GM21576 (cell line): ENCODE measurements around the gene SH3PXD2B.

Source experiments
- ATAC-seq: cut with Tn5 transposase; IDR thresholded peaks from one replicate; pipeline ENCODE4 v1.9.1; 2021; ENCODE audit warnings: mild to moderate bottlenecking, moderate library complexity; ENCODE audit not compliant: unreplicated experiment

SH3PXD2B gene

GRCh38 chr5:172437445-172438318, 16.6 kb downstream of the SH3PXD2B start:
- ATAC-seq, result no peak

DNA sequence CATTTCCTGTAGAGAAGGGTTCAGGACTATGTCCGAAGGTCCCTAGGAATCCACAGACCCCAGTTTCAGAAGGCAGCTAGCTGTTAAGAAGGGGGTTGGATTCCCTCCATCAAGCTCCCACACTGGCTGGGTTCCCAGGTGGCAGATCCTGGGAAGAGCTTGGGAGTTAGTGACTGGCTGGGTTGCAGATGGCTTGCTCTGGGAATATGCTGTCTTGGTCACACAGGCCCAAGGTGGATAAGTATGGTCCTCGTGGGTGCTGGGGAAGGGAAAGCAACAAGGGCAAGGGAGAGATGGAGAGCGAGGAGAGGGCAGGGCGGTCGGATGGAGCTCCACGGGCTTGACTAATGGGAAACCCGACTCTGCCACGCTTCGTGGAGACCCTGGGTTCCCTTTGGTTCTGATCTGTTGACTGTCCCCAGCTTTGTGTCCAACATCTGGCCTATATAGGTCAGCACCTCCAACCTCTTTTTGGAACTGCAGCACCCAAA, 17.4 kb downstream of the SH3PXD2B start:
- ATAC-seq, result no peak

DNA sequence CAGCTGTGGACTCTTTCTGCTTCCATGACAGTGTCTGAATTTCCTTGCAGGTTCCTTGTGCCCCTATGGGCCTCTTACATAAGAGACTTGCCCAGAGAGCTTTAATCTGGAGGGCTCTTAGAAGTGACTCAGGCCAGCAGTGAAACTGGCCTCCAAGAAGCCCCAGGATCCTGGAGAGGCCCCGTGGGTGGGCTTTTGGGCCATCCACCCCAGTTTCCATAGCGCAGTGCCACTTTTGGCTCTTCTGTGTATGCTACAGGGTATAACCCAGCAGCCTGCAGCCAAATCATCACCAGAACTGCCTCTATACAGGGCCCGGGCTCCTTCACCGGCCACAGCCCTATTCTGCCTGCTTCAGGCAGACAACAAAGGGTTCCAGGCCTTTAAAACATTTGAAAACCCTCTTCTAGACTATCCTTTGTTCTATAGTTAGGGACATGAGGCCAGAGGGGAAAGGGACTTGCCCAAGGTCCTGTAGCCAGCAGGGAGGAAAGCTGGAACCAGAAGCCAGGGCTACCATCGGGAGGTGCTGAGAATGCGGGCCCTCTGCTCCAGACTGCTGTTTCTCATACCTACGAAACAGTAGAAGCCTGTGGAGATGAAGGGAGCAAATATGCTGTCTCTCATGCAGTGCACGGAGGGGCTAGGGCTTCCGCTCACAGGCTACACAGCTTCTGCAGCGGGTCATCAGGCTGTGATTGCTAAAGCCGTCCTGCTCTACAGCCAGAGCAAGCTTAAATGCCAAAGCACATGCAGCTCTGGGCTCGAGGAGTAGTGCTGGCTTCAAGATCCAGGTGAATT, 18.0 kb downstream of the SH3PXD2B start:
- ATAC-seq, result no peak

GRCh38 chr5:172435362-172436077, 18.8 kb downstream of the SH3PXD2B start:
- ATAC-seq, result no peak

DNA sequence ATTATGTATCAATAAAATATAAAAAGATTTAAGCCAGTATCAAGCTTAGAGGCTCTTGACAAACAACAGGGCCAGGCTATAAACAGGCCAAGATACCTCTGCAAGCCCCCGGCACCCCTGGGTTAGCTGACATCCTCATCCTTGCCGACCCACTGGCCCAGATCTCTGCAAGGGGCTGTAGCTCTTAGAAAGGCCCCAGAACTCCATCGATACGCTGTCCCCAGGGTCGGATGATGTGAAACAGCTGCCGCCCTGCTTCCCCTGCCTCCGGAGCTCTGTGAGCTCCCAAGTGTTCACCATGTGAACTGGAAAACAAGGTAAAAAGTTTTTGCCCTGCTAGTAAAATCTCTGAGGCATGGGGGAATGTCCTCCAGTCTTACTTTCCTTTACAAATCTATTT, 20.1 kb downstream of the SH3PXD2B start:
- no peak for ATAC-seq

DNA sequence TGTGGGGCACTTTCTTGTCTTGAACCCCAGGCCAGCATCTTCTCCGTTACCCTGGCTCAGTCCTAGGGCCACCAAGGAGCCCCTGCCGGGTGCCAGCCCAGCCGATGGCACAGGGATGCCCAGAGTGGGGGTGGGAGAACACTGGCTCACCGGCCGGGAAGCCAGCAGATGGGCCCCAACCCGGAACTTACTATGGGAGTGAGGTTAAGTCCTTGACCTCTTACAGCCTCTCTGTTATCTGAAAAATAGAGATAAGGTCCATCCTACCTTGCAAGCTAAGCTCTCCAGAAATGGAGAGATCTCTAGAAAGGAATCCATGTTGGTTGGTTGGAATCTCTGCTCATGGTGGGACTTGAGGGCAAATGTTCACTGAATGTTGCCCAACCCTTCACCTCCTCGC, 20.8 kb downstream of the SH3PXD2B start:
- ATAC-seq, result no peak

DNA sequence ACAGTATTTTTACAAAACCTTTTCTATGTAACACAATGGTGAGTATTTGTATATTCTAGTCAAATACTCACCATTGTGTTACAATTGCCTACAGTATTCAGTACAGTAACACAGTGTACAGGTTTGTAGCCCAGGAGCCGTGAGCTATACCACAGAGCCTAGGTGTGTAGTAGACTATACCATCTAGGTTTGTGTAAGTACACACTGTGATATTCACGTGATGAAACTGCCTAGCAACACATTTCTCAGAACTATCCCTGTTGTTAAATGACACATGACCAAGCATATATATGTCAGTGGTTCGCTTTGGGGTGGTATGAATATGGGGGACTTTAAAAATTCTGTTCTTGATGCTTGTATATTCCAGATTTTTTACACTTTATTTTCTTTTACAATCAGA, 21.3 kb downstream of the SH3PXD2B start:
- ATAC-seq, result no peak

- no peak for ATAC-seq
These were observed 24.0 kb downstream of the SH3PXD2B start for GRCh38 chr5:172430354-172430753.

DNA sequence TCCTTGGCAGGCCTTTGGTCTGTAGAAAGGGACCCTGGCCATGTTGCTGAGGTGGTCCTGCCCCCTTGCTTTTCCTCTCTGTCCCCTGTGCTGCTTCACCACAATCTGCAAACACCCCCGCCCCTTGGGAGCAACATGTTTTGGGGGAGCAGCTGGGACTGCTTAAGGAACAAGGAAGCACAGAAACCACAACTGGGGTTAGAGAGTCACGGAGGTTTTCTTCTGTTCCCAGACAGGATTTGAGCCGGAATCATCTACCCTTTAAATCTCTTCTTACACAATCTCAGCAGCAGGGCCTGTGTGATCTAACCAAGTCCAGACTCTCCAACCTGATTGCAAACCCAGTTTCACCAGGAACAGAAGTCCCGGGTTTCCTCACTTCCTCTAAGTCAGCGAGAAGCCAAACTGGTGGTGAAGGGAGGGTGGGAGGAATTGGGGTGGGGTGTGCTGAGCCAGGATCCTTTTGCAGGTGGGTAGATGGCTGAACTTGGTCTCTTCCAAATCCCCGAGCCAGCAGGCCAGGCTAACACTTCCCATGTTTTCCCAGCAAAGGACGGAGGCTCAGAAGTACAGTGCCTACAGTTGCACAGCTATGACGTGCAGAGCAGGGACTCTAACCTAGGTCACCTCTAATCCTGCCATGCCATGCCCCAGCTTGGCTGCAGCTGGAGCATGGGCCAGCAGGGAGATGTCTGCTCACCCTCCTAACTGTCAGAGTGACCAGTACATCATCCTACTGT, 25.0 kb downstream of the SH3PXD2B start:
- ATAC-seq, result no peak

- no peak for ATAC-seq
These were observed 25.8 kb downstream of the SH3PXD2B start for GRCh38 chr5:172428224-172429166.

DNA sequence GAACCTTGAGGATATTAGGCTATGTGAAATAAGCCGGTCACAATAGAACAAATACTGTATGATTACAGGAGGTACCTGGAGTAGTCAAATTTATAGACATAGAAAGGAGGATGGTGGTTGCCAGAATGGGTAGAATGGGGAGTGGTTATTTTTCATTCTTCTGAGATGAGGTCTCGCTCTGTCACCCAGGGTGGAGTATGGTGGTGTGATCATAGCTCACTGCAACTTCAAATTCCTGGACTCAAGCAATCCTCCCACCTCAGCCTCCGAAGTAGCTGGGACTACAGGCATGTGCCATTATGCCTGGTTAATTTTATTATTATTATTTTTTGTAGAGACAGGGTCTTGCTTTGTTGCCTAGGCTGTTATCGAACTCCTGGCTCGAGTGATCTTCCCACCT, 27.1 kb downstream of the SH3PXD2B start:
- no peak for ATAC-seq

DNA sequence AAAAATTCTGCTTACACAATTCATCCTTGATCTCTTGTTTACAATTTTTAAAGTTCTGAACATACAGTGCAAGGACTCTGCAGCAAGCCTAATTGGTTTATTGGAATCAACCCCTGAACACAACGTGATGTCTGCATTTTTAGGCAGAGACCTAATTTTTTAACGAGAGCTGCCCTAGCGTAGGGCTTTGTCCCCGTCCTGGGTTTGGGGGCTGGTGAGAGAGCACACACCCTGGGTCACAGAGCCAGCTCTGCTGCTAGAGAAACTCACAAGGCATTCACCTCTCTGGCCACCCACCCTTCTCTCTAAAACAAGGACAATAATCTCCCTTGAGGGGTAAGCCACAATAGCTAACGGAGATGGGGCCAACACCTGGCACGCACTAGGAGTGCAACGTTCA, 28.2 kb downstream of the SH3PXD2B start:
- ATAC-seq, result no peak

DNA sequence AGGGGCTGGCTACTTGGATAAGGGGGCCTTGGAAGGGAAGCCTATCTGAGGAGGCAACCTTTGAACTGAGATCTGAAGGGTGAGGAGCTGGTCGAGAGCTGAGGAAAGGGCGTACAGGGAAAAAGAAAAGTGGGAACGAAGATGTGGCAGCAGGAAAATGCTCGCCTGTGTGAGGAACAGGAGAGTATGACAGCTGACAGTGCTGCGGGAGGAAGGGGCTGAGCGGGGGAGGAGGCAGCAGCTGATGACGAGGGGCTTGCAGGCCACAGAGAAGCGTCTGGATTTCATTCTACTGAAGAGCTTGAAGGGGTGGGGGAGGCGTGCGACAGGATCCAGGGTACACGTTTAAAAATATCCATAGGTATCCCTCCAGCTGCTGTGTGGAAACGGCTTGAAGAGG, 28.9 kb downstream of the SH3PXD2B start:
- ATAC-seq, result no peak

DNA sequence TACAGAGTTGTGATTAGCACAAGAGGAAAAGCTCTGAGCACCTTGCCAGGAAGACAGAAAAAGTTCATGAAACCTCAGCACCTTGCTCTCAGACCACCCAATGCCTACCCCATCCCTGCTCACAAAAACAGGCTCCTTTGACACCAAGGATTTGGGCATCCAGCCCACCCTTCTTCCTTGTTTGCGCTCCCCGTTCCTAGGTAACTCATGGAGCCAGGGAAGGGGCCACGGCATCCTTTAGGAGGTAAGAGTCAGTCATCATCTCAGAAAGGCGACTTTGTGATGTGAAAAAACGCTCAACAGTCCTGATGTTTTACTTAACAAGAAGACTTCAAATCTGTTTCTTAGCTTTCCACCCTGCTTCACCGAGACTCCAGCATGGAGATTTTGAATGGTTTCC, 29.5 kb downstream of the SH3PXD2B start:
- no peak for ATAC-seq

GRCh38 chr5:172424111-172424490, 30.2 kb downstream of the SH3PXD2B start:
- ATAC-seq, result no peak

GRCh38 chr5:172423379-172424110, 30.8 kb downstream of the SH3PXD2B start:
- no peak for ATAC-seq

DNA sequence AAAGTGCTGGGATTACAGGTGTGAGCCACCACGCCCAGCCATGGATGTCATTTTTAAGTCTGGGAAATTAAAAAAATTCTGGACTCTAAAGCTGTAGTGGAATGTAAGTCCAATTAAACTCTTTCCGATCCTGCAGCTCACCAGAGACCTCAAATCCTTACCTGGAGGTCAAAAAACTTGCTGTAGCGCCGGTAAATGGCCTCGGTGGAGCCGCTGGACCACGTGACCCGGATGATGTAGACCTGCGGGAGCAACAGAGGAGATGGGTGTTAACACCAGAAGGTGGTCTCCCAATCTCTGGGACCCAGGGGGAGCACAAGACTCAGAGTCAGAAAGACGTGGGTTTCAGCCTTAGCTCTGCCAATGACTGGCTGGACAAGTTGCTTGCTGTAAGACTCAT, 32.1 kb downstream of the SH3PXD2B start:
- no peak for ATAC-seq

DNA sequence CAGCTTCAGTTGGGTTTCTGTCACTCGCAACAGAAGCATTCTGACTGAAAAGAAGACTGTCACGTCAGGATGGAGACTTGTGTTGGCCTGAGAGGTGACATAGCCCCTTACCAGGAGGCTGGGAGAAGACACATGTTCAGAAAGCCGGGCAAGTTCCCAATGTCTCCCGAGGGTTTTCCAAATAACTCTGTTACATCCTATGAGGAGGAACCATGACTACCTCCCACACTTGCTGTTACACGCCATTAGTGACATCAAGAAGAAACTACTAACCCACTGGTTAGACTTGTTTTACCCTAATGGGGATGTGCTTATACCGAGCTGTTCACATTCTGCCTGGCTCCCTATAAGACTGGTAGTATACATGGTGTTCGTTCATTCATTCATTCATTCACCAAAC, 33.3 kb downstream of the SH3PXD2B start:
- no peak for ATAC-seq
